Measurements from ENCODE around the gene LAMA5.

LAMA5 gene

GRCh38 chr20:62311832-62312661, 55.1 kb downstream of the LAMA5 start:
- DNase-seq (ENCODE audit: low read depth) = no peak

GRCh38 chr20:62311150-62311549, 56.0 kb downstream of the LAMA5 start:
- no peak for DNase-seq (ENCODE audit: low read depth)

- DNase-seq (ENCODE audit: low read depth) = no peak
These were observed 56.4 kb downstream of the LAMA5 start for GRCh38 chr20:62310757-62311121.

- DNase-seq (ENCODE audit: low read depth) = no peak
These were observed 57.0 kb downstream of the LAMA5 start for GRCh38 chr20:62309947-62310756.

GRCh38 chr20:62309198-62309944, 57.7 kb downstream of the LAMA5 start:
- DNase-seq (ENCODE audit: low read depth) = no peak

- no peak for DNase-seq (ENCODE audit: low read depth)
These were observed 58.9 kb downstream of the LAMA5 start for GRCh38 chr20:62308102-62308822.

- no peak for DNase-seq (ENCODE audit: low read depth)
These were observed 59.6 kb downstream of the LAMA5 start for GRCh38 chr20:62307226-62308101.

- DNase-seq (ENCODE audit: low read depth) = no peak
These were observed 60.5 kb downstream of the LAMA5 start for GRCh38 chr20:62306414-62307187.

GRCh38 chr20:62305765-62306413, 61.2 kb downstream of the LAMA5 start:
- DNase-seq (ENCODE audit: low read depth) = no peak

GRCh38 chr20:62305149-62305764, 61.9 kb downstream of the LAMA5 start:
- DNase-seq (ENCODE audit: low read depth) = no peak

- DNase-seq (ENCODE audit: low read depth) = no peak
These were observed 62.6 kb downstream of the LAMA5 start for GRCh38 chr20:62304331-62305148.

- DNase-seq (ENCODE audit: low read depth) = peak; percentile 39
These were observed 63.5 kb downstream of the LAMA5 start for GRCh38 chr20:62303340-62304226.

- DNase-seq (ENCODE audit: low read depth) = no peak
These were observed 64.1 kb downstream of the LAMA5 start for GRCh38 chr20:62303062-62303339.

- peak; percentile 95 for DNase-seq (ENCODE audit: low read depth)
These were observed 64.6 kb downstream of the LAMA5 start, which contains the start of gene ADRM1 for GRCh38 chr20:62302341-62303061. Gene ADRM1, plus strand, starts transcription at chr20:62302997. Its CDS starts 572 bp downstream, at chr20:62303569.

- DNase-seq (ENCODE audit: low read depth) = peak; percentile 94
These were observed 65.3 kb downstream of the LAMA5 start for GRCh38 chr20:62301773-62302340.

GRCh38 chr20:62301111-62301668, 65.9 kb downstream of the LAMA5 start:
- no peak for DNase-seq (ENCODE audit: low read depth)

Data from EH (cell line).